ENCODE data around the gene FADS1. TPM values are rescaled to one million over a fixed set of nuclear protein-coding genes. Genes with fewer than 3 reads are reported as not detected.

The FADS1 gene
- total RNA-seq, 4 donors from 2014 or later = 7.3 to 58.6 (median 21.8) TPM

DNA sequence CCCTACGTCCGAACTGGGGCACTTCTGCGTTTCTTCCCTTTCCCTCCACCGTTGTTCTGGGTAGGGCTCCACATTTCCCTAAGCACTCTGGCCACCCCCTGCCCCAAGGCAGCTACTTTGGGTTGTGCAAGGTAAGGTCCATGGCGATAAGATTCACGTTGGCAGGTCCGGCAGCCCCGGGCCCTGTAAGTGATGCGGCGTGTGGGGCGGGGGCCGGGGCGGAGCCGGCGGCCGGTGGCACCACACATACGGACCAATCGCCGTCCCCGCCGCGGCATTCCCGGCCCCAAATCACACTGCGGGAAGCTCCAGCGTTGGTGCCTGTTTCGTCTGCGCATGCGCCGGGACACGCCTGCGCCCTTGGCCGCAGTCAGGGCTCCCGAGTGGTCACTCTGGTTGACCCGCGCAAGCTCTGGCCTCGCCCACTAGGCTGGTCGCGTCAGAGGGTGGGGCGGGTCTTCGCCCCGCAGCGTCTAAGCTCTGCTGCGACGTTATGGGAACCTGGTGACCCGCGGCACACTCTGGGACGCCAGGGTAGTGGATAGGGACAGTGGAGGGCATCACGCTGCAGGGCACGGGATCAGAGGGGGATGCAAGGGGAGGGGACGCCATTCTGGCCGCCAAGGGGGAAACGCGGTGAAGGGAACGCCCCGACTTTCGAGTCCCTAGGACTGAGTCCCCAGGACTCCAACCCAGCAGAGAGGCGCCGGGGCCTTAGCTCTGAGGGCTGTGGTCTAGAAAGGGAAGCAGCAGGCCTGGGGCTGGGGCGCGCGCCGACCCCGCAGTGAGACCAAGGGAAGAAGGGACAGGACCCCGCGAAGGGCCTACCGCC lies 1.6 kb downstream of the FADS1 start:
- H3K4me3 ChIP-seq (ENCODE audit: low read depth, poor library complexity, severe bottlenecking) = peak overlapping the region; percentile 42
- whole genome bisulfite sequencing, 2 donors = 1% methylated on average over 33 to 44 of the region's 66 CpGs
- peak in 1 of 2 donors; percentile 46 for TF ChIP-seq POLR2A (IDR thresholded peaks at IDR 0.05)
- TF ChIP-seq, protein P1, sequence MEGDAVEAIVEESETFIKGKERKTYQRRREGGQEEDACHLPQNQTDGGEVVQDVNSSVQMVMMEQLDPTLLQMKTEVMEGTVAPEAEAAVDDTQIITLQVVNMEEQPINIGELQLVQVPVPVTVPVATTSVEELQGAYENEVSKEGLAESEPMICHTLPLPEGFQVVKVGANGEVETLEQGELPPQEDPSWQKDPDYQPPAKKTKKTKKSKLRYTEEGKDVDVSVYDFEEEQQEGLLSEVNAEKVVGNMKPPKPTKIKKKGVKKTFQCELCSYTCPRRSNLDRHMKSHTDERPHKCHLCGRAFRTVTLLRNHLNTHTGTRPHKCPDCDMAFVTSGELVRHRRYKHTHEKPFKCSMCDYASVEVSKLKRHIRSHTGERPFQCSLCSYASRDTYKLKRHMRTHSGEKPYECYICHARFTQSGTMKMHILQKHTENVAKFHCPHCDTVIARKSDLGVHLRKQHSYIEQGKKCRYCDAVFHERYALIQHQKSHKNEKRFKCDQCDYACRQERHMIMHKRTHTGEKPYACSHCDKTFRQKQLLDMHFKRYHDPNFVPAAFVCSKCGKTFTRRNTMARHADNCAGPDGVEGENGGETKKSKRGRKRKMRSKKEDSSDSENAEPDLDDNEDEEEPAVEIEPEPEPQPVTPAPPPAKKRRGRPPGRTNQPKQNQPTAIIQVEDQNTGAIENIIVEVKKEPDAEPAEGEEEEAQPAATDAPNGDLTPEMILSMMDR (IDR thresholded peaks at IDR 0.05) = no peak
- peak; percentile 90 to 98 for DNase-seq (ENCODE audit: low spot score in 2 of 2)
- intact Hi-C loops (cut with DNase I; ENCODE audit: low total_unique reads) = no loop called here

DNA sequence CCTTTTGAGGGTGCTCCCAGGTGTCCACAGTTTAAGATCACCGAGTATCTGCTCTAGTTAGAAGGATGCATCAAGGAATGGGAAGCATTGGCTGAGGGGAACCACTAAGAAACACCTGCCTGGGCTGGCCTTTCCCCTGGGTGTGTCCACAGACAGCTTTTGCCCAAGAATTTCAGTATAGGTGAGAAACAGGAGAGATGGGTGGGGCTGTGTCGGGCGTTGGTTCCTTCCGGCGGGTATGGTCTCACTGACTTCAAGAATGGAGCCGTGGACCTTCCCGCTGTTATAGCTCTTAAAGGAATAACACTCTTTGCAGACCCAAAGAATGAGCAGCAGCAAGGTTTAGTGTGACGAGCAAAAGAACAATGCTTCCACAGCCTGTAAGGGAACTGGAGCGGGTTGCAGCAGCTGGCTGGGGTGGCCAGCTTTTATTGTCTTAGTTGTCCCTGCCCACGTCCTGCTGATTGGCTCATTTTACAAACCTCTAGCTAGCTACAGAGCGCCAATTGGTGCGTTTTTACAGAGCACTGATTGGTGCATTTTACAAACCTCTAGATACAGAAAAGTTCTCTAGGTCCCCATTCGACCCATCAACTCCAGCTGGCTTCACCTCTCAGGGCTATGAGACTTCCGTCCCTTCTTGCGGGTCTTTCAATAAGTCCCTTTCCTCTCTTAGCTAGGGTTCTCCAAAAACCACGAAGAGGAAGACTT lies 2.4 kb downstream of the FADS1 start:
- H3K4me3 ChIP-seq (ENCODE audit: low read depth, poor library complexity, severe bottlenecking) = peak overlapping the region; percentile 42
- TF ChIP-seq POLR2A (IDR thresholded peaks at IDR 0.05) = no peak
- TF ChIP-seq, protein P1 (IDR thresholded peaks at IDR 0.05) = no peak
- intact Hi-C loops (cut with DNase I; ENCODE audit: low total_unique reads) = no loop called here
- peak in 1 of 2 donors; percentile 28 for DNase-seq (ENCODE audit: low spot score in 2 of 2)
- WGBS, 2 donors = 48 to 61% methylated on average over 16 of the region's 16 CpGs

DNA sequence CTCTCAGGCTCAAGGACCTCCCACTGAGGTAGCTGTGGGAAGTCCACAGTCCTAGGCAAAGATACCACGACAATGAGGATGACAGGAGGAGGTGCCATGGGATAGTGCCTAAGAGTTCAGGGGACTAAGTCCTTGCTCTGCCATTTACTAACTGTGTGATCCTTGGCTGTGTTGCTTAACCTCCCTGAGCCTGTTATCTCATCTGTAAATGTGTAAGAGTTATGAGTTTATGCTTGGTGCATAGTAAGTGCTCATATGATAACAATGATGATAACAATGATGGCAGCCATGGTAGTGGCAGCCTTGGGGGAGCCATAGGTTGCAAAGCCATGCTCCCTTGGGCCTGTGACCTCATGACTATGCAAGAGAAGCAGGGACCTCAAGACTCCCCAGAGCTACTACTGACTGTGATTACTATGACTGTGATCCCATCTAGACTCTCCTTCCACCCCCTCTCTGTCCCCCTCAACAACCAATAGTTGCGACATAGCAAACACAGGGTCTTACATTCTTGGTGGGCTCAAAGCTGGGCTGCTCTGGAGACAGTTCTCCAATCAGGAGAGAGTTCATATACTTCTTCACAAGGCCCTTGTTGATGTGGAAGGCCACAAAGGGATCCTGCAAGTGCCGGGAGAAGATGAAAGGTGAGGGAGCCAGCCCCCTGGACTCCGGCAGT lies 3.9 kb downstream of the FADS1 start:
- intact Hi-C loops (cut with DNase I; ENCODE audit: low total_unique reads) = no loop called here
- WGBS, 2 donors = 92 to 99% methylated on average over 4 of the region's 4 CpGs
- DNase-seq (ENCODE audit: low spot score in 2 of 2) = no peak
- TF ChIP-seq, protein P1 (IDR thresholded peaks at IDR 0.05) = no peak
- H3K4me3 ChIP-seq (ENCODE audit: low read depth, poor library complexity, severe bottlenecking) = no peak overlapping the region

DNA sequence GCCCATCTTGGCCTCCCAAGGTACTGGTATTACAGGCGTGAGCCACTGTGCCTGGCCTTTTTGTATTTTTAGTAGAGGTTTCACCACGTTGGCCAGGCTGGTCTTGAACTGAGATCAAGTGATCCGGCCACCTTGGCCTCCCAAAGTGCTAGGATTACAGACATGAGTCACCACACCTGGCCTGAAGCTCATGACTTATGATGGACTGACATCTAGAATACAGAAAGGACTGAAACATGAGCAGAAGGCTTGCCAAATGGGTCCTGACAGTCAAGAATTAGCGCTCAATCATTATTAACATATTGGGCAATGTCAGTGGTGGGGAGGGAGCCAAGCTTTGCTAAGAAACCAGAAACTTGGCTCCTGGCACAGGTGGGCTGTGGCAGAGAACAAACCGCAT lies 5.0 kb downstream of the FADS1 start:
- intact Hi-C loops (cut with DNase I; ENCODE audit: low total_unique reads) = no loop called here
- no peak overlapping the region for H3K4me3 ChIP-seq (ENCODE audit: low read depth, poor library complexity, severe bottlenecking)
- no peak for DNase-seq (ENCODE audit: low spot score in 2 of 2)
- no peak for TF ChIP-seq POLR2A (IDR thresholded peaks at IDR 0.05)
- TF ChIP-seq, protein P1 (IDR thresholded peaks at IDR 0.05) = no peak
- WGBS, 2 donors = 77 to 88% methylated on average over 5 of the region's 5 CpGs

DNA sequence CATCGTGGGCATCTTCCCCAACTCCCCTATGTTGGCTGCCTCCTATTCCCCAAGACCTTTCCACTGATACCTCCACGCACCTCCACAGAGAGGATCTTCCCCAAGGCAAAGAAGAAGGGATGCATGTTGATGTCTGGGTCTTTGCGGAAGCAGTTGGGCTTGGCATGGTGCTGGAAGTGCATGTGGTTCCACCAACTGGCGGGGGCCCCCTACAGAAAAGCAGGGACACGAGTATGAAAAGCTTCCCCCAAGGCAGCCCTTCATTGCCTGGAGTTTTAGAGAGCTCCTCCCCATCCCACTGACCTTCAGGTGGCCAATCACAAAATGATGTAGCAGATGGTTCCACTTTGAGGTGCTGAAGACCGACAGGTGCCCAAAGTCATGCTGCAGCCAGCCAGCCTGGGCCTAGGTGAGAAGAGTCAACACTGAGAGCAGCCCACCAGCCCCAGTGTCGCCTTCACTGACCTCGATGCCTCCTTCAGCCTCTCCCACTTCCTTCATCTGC lies 6.1 kb downstream of the FADS1 start:
- 91 to 94% methylated on average over 7 to 8 of the region's 8 CpGs for WGBS, 2 donors
- DNase-seq (ENCODE audit: low spot score in 2 of 2) = no peak
- H3K4me3 ChIP-seq (ENCODE audit: low read depth, poor library complexity, severe bottlenecking) = no peak overlapping the region
- TF ChIP-seq, protein P1 (IDR thresholded peaks at IDR 0.05) = no peak
- no peak for TF ChIP-seq POLR2A (IDR thresholded peaks at IDR 0.05)
- intact Hi-C loops (cut with DNase I; ENCODE audit: low total_unique reads) = no loop called here
